HL-60 (cell line): ENCODE data around the gene PALM3.

Source experiments
- CTCF ChIP-seq: IDR thresholded peaks from one replicate; pipeline ENCODE4 v1.5.1; 2011; ENCODE audit warnings: low read length, control low read depth, inconsistent platforms; ENCODE audit not compliant: insufficient read depth
- GABPA ChIP-seq: IDR thresholded peaks from 2 replicates; pipeline ENCODE4 v1.6.1; 2012; ENCODE audit warnings: low read depth
- POLR2AphosphoS5 ChIP-seq: IDR thresholded peaks from 2 replicates; pipeline ENCODE4 v1.6.1; 2012; ENCODE audit warnings: low read depth
- SPI1 ChIP-seq: IDR thresholded peaks from 2 replicates; pipeline ENCODE4 v1.6.1; 2012; ENCODE audit warnings: low read depth, mild to moderate bottlenecking, borderline replicate concordance

- no peak for TF ChIP-seq CTCF
- TF ChIP-seq SPI1 = no peak
- TF ChIP-seq GABPA = no peak
- TF ChIP-seq POLR2AphosphoS5 = no peak
Measured at GRCh38 chr19:14015524-14016035, 46.3 kb downstream of the PALM3 start.
